Thymus (tissue), 11 donors: ENCODE measurements around the gene RBM14. TPM values are rescaled to one million over a fixed set of nuclear protein-coding genes. Genes with fewer than 3 reads are reported as not detected.

Experiments
- DNase-seq, 9 donors: peaks; one replicate each; pipeline ENCODE4 v3.0.0-alpha.2; 2013; ENCODE audit warnings: low spot score in 9 of 9, low read depth in 6 of 9, missing footprints in 1 of 9
- H3K27ac ChIP-seq, 2 donors: one replicate each; pipeline ENCODE4 v1.5.1; 2013; ENCODE audit warnings: control low read depth in 1 of 2, low read depth in 1 of 2, low read length in 1 of 2, mild to moderate bottlenecking in 1 of 2, moderate library complexity in 1 of 2
- H3K27me3 ChIP-seq, 2 donors: one replicate each; pipeline ENCODE4 v1.5.1; 2013; ENCODE audit warnings: low read length in 1 of 2; ENCODE audit not compliant: control insufficient read depth in 2 of 2, insufficient read depth in 1 of 2
- H3K36me3 ChIP-seq, 2 donors: one replicate each; pipeline ENCODE4 v1.5.1; 2013; ENCODE audit warnings: low read length in 1 of 2, mild to moderate bottlenecking in 1 of 2, moderate library complexity in 1 of 2; ENCODE audit not compliant: control insufficient read depth in 2 of 2, insufficient read depth in 2 of 2
- H3K4me1 ChIP-seq, 2 donors: one replicate each; pipeline ENCODE4 v1.5.1; 2013; ENCODE audit warnings: low read length in 2 of 2; ENCODE audit not compliant: control insufficient read depth in 2 of 2, insufficient read depth in 2 of 2
- H3K4me3 ChIP-seq, 2 donors: one replicate each; pipeline ENCODE4 v1.5.1; 2013; ENCODE audit warnings: low read length in 2 of 2, control low read depth in 1 of 2, mild to moderate bottlenecking in 1 of 2
- H3K9me3 ChIP-seq, 2 donors: one replicate each; pipeline ENCODE4 v1.5.1; 2013; ENCODE audit warnings: low read length in 1 of 2, mild to moderate bottlenecking in 1 of 2; ENCODE audit not compliant: control insufficient read depth in 2 of 2, insufficient read depth in 1 of 2
- WGBS: extraction: QIAGEN DNeasy Blood & Tissue Kit; methylation state at CpG from one replicate; pipeline ENCODE4 v1.1.7; 2013; 5-methylcytosine and 5-hydroxymethylcytosine counted together
- polyA plus RNA-seq: library from polyadenylated mRNA; stranded (reverse); fragments of 200-250 nt; gene quantifications from one replicate; pipeline ENCODE4 v1.2.3, GENCODE V29; 2013
- total RNA-seq: library from RNA; stranded (reverse); fragments of 120-200 nt; gene quantifications from one replicate; pipeline ENCODE4 v1.2.4, GENCODE V29; 2013
- donor health status: healthy.

Gene RBM14
- total and polyA plus RNA-seq, 2 donors = 27.2 to 70.4 TPM

DNA sequence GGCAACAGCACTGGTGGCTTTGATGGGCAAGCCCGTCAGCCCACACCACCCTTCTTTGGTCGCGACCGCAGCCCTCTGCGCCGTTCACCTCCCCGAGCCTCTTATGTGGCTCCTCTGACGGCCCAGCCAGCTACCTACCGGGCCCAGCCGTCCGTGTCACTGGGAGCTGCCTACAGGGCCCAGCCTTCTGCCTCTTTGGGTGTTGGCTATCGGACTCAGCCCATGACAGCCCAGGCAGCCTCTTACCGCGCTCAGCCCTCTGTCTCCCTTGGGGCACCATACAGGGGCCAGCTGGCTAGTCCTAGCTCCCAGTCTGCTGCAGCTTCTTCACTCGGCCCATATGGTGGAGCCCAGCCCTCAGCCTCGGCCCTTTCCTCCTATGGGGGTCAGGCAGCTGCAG lies 8.0 kb downstream of the RBM14 start:
- Histone ChIP-seq H3K36me3 (peaks cover 71 to 95% of the 10 kb centered on the region in 2 donors), H3K4me3 (no peak overlapping the region), H3K27me3 (no peaks in the 10 kb centered on the region), H3K9me3 (no peaks in the 10 kb centered on the region), H3K27ac (no peak overlapping the region), H3K4me1 (peaks cover 6 to 16% of the 10 kb centered on the region in 2 donors)
- 96% methylated on average over 16 of the region's 16 CpGs for WGBS
- DNase-seq = no peak

- H3K4me3 ChIP-seq = no peak overlapping the region
- peaks cover 78 to 98% of the 10 kb centered on the region in 2 donors for H3K36me3 ChIP-seq
- DNase-seq = no peak
- 99% methylated on average over 26 of the region's 26 CpGs for WGBS
- no peaks in the 10 kb centered on the region for H3K9me3 ChIP-seq
- H3K27me3 ChIP-seq = no peaks in the 10 kb centered on the region
- H3K4me1 ChIP-seq = peaks cover 6 to 9% of the 10 kb centered on the region in 2 donors
- H3K27ac ChIP-seq = no peak overlapping the region
Observed at GRCh38 chr11:66625041-66625751, 8.8 kb downstream of the RBM14 start.

DNA sequence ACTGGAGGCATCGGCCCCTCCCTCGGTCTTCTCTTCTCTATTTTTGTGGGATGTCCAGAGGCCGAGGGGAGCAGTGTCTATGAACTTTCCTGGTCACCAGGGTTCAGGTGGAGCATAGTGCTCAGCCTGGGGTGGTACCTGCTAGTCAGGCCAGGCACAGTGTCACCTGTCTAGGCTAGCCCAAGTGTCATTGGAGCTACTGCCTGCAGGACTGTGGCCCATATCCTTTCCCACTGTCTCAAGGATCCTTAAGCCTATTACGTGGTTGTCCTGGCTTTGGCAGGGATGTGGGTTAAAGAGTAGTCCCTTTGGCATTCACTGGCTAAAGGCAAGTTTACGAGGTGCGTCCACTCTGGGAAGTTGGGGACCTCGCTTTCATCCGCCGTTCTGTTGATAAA lies 9.3 kb downstream of the RBM14 start:
- H3K27ac ChIP-seq = no peak overlapping the region
- peaks cover 3 to 4% of the 10 kb centered on the region in 2 donors for H3K4me1 ChIP-seq
- no peak overlapping the region for H3K4me3 ChIP-seq
- H3K27me3 ChIP-seq = no peaks in the 10 kb centered on the region
- 97% methylated on average over 9 of the region's 9 CpGs for WGBS
- H3K9me3 ChIP-seq = no peaks in the 10 kb centered on the region
- H3K36me3 ChIP-seq = peaks cover 80 to 99% of the 10 kb centered on the region in 2 donors
- no peak for DNase-seq

GRCh38 chr11:66626382-66626781 lies 10.0 kb downstream of the RBM14 start:
- WGBS = 98% methylated on average over 25 of the region's 25 CpGs
- Histone ChIP-seq H3K36me3 (peaks cover 80 to 94% of the 10 kb centered on the region in 2 donors), H3K27me3 (no peaks in the 10 kb centered on the region), H3K9me3 (no peaks in the 10 kb centered on the region), H3K27ac (no peak overlapping the region), H3K4me3 (no peak overlapping the region), H3K4me1 (peaks cover 0 to 1% of the 10 kb centered on the region in 2 donors)
- DNase-seq = no peak

DNA sequence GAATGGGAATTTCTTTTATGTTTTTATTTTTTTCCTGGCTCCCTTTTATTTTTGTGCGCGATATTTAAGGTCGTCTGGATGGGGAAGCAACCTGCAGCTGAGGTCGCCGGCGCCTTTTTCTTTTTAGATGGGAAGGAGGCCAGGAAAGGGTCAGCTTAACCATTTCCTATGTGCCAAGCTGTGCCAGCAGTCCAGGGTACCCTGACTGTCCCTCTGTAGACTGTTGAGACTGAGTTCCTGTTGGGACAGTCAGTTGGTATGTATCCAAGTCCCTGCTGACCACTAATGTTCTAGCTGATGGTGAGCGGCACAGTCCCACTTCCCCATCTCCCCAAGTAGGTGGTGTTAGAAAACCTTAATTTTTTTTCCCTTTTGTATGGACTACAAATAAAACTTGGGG lies 10.5 kb downstream of the RBM14 start:
- Histone ChIP-seq H3K4me3 (no peak overlapping the region), H3K36me3 (peaks cover 80 to 91% of the 10 kb centered on the region in 2 donors), H3K27ac (no peak overlapping the region), H3K4me1 (no peaks in the 10 kb centered on the region), H3K9me3 (no peaks in the 10 kb centered on the region), H3K27me3 (no peaks in the 10 kb centered on the region)
- DNase-seq = no peak
- 95% methylated on average over 7 of the region's 7 CpGs for WGBS

- Histone ChIP-seq H3K36me3 (peaks cover 73 to 90% of the 10 kb centered on the region in 2 donors), H3K4me3 (no peak overlapping the region), H3K27me3 (no peaks in the 10 kb centered on the region), H3K9me3 (no peaks in the 10 kb centered on the region), H3K4me1 (no peaks in the 10 kb centered on the region), H3K27ac (no peak overlapping the region)
- no peak for DNase-seq
- 98% methylated on average over 7 of the region's 7 CpGs for WGBS
Observed at GRCh38 chr11:66628061-66628603, 11.7 kb downstream of the RBM14 start.

DNA sequence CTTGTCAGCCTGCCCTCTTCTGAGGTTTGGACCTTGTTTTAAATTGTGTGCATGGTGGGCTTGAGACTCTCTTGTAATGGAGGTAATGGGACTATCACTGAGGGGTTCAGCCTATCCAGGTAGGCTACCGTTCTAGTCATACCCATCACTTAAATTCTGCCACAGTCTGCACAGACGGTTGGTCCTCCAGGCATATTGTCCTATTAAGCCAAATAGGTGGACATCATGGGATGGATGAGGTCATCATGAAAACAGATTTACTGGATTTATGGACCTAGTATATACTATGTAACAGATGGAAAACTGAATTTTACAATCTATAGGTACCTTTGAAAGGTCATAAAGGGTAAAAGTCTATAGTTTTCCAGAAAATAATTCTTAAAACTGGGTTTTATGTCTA lies 12.9 kb downstream of the RBM14 start:
- Histone ChIP-seq H3K4me3 (no peak overlapping the region), H3K27ac (no peak overlapping the region), H3K9me3 (no peaks in the 10 kb centered on the region), H3K27me3 (no peaks in the 10 kb centered on the region), H3K36me3 (peaks cover 65 to 89% of the 10 kb centered on the region in 2 donors), H3K4me1 (no peaks in the 10 kb centered on the region)
- 100% methylated on average over 2 of the region's 2 CpGs for WGBS
- DNase-seq = no peak

GRCh38 chr11:66631883-66632282 lies 15.5 kb downstream of the RBM14 start:
- peaks cover 40 to 87% of the 10 kb centered on the region in 2 donors for H3K36me3 ChIP-seq
- no peak for DNase-seq
- no peaks in the 10 kb centered on the region for H3K27me3 ChIP-seq
- 97% methylated on average over 6 of the region's 6 CpGs for WGBS
- H3K9me3 ChIP-seq = peaks cover 0 to 3% of the 10 kb centered on the region in 2 donors
- peaks cover 0 to 3% of the 10 kb centered on the region in 2 donors for H3K4me1 ChIP-seq
- H3K27ac ChIP-seq = no peak overlapping the region
- H3K4me3 ChIP-seq = no peak overlapping the region

DNA sequence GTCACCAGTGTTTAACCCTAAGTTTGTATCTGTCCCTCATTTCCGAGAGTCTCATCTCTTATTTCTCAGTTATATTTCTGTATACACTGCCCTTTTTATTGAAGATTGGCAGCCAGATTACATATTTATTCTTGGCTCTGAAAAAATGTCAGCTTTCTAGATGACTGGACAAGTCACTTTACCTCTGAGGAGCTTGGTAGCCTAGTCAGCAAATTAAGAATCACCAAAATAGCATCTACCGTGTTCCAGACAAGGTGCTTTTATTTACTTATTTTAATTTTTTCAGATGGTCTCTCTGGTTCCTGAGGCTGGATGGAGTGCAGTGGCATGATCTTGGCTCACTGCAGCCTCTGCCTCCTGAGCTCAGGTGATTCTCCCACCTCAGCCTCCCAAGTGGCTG lies 16.5 kb downstream of the RBM14 start:
- H3K4me1 ChIP-seq = peaks cover 7 to 13% of the 10 kb centered on the region in 2 donors
- WGBS = 96% methylated on average over 2 of the region's 2 CpGs

More for the DNA sequence above, 16.5 kb downstream of the RBM14 start:
- H3K4me3 ChIP-seq = no peak overlapping the region
- H3K27me3 ChIP-seq = no peaks in the 10 kb centered on the region
- no peak for DNase-seq
- no peak overlapping the region for H3K27ac ChIP-seq
- peaks cover 0 to 3% of the 10 kb centered on the region in 2 donors for H3K9me3 ChIP-seq
- peaks cover 32 to 78% of the 10 kb centered on the region in 2 donors for H3K36me3 ChIP-seq
